Measurements from ENCODE around the gene SLC6A20.
"Not testable (repeated sequence)": the region's sequence is repeated elsewhere in the genome, so short reads cannot be mapped to it uniquely, and the experiment has no call there.

Gene SLC6A20

DNA sequence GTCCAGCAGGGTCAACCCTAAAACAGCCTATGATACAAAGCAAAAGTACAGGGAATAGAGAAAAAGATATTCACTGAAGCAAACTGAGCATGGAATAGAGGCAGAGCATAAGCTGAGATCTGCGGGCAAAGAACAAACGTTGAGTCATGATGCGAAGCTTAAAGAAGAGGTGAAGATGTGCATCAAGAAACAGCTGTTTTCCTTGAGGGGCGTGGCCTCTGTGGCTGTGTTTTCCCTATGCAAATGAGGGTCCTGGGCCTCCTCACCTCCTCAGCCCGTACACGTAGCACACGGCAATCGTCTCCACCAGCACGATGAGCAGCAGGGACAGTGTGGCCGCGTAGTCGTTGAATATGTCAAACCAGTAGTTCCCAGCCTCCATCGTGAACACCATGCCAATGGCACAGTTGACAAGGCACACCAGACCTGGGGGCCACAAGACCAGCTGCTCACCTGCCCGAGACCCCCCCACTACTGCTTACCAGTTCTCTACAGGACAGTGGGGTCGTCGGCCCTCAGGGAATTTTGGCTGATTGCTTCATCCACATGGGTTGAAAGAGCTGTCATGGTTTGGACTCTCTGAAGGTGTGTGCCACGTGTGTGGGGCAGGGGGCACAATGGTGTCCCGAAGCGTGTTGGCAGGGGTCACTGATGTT, 33.6 kb downstream of the SLC6A20 start:
- no peak overlapping the region for H3K4me3 ChIP-seq (ENCODE audit: severe bottlenecking)
- TF ChIP-seq, protein P1, sequence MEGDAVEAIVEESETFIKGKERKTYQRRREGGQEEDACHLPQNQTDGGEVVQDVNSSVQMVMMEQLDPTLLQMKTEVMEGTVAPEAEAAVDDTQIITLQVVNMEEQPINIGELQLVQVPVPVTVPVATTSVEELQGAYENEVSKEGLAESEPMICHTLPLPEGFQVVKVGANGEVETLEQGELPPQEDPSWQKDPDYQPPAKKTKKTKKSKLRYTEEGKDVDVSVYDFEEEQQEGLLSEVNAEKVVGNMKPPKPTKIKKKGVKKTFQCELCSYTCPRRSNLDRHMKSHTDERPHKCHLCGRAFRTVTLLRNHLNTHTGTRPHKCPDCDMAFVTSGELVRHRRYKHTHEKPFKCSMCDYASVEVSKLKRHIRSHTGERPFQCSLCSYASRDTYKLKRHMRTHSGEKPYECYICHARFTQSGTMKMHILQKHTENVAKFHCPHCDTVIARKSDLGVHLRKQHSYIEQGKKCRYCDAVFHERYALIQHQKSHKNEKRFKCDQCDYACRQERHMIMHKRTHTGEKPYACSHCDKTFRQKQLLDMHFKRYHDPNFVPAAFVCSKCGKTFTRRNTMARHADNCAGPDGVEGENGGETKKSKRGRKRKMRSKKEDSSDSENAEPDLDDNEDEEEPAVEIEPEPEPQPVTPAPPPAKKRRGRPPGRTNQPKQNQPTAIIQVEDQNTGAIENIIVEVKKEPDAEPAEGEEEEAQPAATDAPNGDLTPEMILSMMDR (IDR thresholded peaks at IDR 0.05; ENCODE audit: poor library complexity, severe bottlenecking), result no peak
- no peaks in the 10 kb centered on the region for H3K36me3 ChIP-seq (ENCODE audit: low read depth)
- H3K9me3 ChIP-seq (ENCODE audit: severe bottlenecking), result no peaks in the 10 kb centered on the region
- H3K27me3 ChIP-seq (ENCODE audit: insufficient read depth, poor library complexity, severe bottlenecking), result no peaks in the 10 kb centered on the region
- no peak for ATAC-seq (ENCODE audit: low read depth)
- DNase-seq (ENCODE audit: low spot score), result no peak
- H3K27ac ChIP-seq (ENCODE audit: poor library complexity, severe bottlenecking), result no peak overlapping the region
- no peaks in the 10 kb centered on the region for H3K4me1 ChIP-seq (ENCODE audit: insufficient read depth, poor library complexity, severe bottlenecking)

DNA sequence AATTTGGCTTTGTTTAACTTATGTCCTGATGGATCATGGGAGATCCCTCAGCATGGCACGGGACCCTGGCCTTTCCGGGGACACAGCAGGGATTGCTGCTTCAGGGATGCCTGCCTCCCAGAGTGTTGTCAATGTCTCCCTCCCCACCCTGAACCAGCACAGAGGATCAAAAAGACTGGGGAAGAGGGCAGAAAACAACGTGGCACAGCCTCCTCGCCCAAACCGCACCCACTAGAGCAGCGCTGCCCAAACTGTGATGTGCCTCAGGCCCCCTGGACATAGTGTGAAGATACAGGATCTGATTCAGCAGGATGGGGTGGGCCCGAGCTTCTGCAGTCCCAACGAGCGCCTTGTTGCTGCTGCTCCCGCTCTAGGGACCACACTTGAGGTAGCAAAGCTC, 34.5 kb downstream of the SLC6A20 start:
- no peak for ATAC-seq (ENCODE audit: low read depth)
- Histone ChIP-seq H3K4me1 (ENCODE audit: insufficient read depth, poor library complexity, severe bottlenecking) (no peaks in the 10 kb centered on the region), H3K36me3 (ENCODE audit: low read depth) (no peaks in the 10 kb centered on the region), H3K4me3 (ENCODE audit: severe bottlenecking) (no peak overlapping the region), H3K27me3 (ENCODE audit: insufficient read depth, poor library complexity, severe bottlenecking) (no peaks in the 10 kb centered on the region), H3K9me3 (ENCODE audit: severe bottlenecking) (no peaks in the 10 kb centered on the region), H3K27ac (ENCODE audit: poor library complexity, severe bottlenecking) (no peak overlapping the region)
- no peak for DNase-seq (ENCODE audit: low spot score)
- TF ChIP-seq, protein P1 (IDR thresholded peaks at IDR 0.05; ENCODE audit: poor library complexity, severe bottlenecking), result no peak

DNA sequence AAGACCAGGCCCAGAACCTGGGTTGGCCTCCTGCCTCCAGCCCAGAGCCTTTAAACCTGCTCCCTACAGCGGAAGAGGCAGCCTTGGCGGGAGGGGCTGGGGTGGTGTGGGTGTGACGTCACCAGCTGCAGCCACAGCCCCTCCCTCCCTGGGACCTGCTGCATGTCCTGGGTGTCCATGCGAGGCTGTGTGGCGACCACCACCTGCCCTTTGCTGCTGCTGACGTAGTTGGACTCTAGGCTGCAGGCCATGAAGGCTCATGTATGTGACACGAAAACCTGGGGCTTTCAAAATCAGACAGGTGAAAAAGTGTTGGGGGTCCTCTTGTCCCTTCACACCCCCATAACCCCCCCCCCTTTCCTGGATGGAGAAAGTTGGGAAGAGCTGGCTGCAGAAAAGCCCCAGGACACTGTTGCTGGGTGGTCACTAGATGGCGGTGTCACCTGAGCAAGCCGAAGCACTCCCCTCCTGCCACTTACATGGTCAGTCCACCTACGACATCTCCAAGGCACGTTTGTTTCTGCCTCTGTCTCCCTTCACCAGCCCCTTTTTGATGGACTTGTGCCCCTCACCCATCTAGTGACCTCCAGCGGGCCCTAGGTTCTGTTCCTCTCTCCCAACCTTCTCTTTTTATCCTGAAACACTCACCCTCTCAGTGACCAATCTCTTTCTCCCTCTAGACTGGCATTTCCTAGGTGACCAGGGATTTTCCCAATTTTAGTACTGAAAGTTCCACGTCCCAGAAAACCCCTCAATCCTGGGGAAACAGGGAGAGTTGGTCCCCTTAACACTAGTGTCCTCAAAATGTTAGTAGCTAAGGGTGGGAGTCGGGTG, 35.2 kb downstream of the SLC6A20 start:
- Histone ChIP-seq H3K4me1 (ENCODE audit: insufficient read depth, poor library complexity, severe bottlenecking) (no peaks in the 10 kb centered on the region), H3K4me3 (ENCODE audit: severe bottlenecking) (no peak overlapping the region), H3K27me3 (ENCODE audit: insufficient read depth, poor library complexity, severe bottlenecking) (no peaks in the 10 kb centered on the region), H3K27ac (ENCODE audit: poor library complexity, severe bottlenecking) (no peak overlapping the region), H3K36me3 (ENCODE audit: low read depth) (no peaks in the 10 kb centered on the region), H3K9me3 (ENCODE audit: severe bottlenecking) (no peaks in the 10 kb centered on the region)
- DNase-seq (ENCODE audit: low spot score) (no peak), ATAC-seq (ENCODE audit: low read depth) (peak; percentile 88)
- TF ChIP-seq, protein P1 (IDR thresholded peaks at IDR 0.05; ENCODE audit: poor library complexity, severe bottlenecking), result peak; percentile 88

DNA sequence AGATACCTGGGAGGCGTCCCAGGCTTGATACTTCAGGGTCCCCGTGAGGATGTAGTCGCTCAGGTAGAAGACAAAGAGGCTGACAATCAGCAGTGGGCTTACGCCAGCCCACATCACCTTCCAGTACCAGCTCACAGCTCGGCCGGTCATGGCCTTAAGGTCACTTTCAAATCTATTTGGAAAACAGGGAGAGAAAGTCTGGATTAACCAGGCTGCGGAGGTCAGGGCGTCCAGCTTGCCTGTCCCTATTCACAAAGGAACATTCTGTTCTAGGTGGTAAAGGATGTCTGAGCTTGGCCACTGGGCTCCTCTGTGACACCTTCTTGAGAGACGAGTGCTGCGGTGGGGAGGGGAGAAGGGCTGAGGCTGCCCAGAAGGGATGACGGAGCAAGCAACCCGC, 36.5 kb downstream of the SLC6A20 start:
- no peak overlapping the region for H3K4me3 ChIP-seq (ENCODE audit: severe bottlenecking)
- H3K9me3 ChIP-seq (ENCODE audit: severe bottlenecking), result no peaks in the 10 kb centered on the region
- H3K27ac ChIP-seq (ENCODE audit: poor library complexity, severe bottlenecking), result no peak overlapping the region
- H3K27me3 ChIP-seq (ENCODE audit: insufficient read depth, poor library complexity, severe bottlenecking), result no peaks in the 10 kb centered on the region
- TF ChIP-seq, protein P1 (IDR thresholded peaks at IDR 0.05; ENCODE audit: poor library complexity, severe bottlenecking), result no peak
- ATAC-seq (ENCODE audit: low read depth) (no peak), DNase-seq (ENCODE audit: low spot score) (no peak)
- no peaks in the 10 kb centered on the region for H3K4me1 ChIP-seq (ENCODE audit: insufficient read depth, poor library complexity, severe bottlenecking)
- no peaks in the 10 kb centered on the region for H3K36me3 ChIP-seq (ENCODE audit: low read depth)

DNA sequence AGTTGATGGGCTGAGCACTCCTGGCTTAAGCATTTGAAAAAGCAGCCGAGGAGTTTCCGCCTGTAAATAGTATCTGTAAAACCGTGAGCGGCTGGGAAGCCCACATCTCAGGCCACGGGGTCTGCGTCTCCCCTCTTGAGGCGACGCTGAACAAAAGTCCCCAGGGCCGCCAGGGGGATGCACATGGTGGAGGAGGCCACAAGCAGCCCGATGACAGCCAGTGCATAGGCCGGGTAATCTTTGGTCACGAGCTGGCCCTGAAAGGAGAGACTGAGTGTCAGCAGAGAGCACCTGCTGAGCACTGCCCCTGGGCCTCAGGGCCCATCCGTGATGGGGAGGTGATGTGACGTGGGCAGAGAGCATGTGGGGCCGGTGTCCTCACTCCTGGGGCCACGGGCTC, 37.5 kb downstream of the SLC6A20 start:
- H3K27ac ChIP-seq (ENCODE audit: poor library complexity, severe bottlenecking), result no peak overlapping the region
- no peak for ATAC-seq (ENCODE audit: low read depth)

DNA sequence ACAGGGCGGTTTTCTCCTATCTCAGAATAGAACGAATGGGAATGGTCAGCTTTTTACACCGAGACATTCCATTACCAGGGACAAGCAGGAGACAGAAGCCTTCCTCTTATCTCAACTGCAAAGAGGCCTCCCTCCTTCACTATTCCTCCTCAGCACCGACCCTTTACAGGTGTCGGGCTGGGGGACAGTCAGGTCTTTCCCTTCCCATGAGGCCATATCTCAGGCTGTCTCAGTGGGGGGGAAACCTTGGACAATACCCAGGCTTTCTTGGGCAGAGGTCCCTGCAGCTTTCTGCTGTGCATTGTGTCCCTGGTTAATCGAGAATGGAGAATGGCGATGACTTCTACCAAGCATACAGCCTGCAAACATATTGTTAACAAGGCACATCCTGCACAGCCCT, 39.2 kb downstream of the SLC6A20 start:
- H3K4me3 ChIP-seq (ENCODE audit: severe bottlenecking); H3K4me1 ChIP-seq (ENCODE audit: insufficient read depth, poor library complexity, severe bottlenecking); H3K9me3 ChIP-seq (ENCODE audit: severe bottlenecking); DNase-seq (ENCODE audit: low spot score); H3K27ac ChIP-seq (ENCODE audit: poor library complexity, severe bottlenecking); H3K27me3 ChIP-seq (ENCODE audit: insufficient read depth, poor library complexity, severe bottlenecking); H3K36me3 ChIP-seq (ENCODE audit: low read depth); ATAC-seq (ENCODE audit: low read depth): not testable (repeated sequence)

More for the DNA sequence above, 37.5 kb downstream of the SLC6A20 start:
- Histone ChIP-seq H3K36me3 (ENCODE audit: low read depth) (no peaks in the 10 kb centered on the region), H3K4me1 (ENCODE audit: insufficient read depth, poor library complexity, severe bottlenecking) (no peaks in the 10 kb centered on the region), H3K9me3 (ENCODE audit: severe bottlenecking) (no peaks in the 10 kb centered on the region), H3K27me3 (ENCODE audit: insufficient read depth, poor library complexity, severe bottlenecking) (no peaks in the 10 kb centered on the region), H3K4me3 (ENCODE audit: severe bottlenecking) (no peak overlapping the region)
- DNase-seq (ENCODE audit: low spot score), result no peak
- TF ChIP-seq, protein P1 (IDR thresholded peaks at IDR 0.05; ENCODE audit: poor library complexity, severe bottlenecking), result no peak

Data from RWPE2 (cell line).